Skin of body (tissue), 2 donors: ENCODE results near the gene NEMP1. TPM values are rescaled to one million over a fixed set of nuclear protein-coding genes. Genes with fewer than 3 reads are reported as not detected.
"Not testable (repeated sequence)": the region's sequence is repeated elsewhere in the genome, so short reads cannot be mapped to it uniquely, and the experiment has no call there.

Experiments
- DNase-seq: peaks from one replicate; lab custom pipeline; 2025; lab: John Stamatoyannopoulos, UW
- total RNA-seq: library from RNA; depleted of rRNA; stranded (reverse); fragments of >200 nt; gene quantifications from one replicate; pipeline ENCODE4 v1.2.3, GENCODE V29; 2014

Gene NEMP1
- total RNA-seq, 1 donor from 2014 or later = 12.5 TPM

DNA sequence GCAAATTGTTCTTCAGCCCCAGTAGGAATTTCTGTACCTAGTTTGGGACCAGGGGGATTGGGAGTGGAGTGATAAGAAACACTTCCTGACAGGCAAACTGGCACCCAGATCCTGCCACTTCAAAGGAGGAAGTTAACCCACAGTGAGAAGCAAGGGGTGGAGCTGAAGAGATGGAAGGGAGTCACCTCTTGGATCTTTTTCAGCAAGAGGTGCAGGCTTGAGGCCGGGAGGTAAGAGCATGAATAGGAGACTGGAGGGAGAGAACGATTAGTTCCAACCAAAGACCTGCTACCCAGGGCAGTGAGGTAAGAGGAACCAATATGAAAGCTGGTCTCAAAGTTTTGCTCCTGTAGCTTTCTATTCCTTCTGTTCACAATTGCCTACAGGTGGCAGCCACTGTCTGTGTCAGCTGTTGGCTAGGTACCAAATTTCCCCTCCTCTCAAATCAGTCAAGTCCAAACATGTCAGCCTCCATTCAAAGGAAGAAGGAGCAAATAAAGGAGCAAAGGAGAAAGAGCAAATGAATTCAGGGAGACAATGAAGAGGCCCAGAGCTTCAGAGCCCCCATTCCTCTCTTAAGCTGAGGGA is 47.4 kb downstream of the NEMP1 start:
- DNase-seq = no peak

DNA sequence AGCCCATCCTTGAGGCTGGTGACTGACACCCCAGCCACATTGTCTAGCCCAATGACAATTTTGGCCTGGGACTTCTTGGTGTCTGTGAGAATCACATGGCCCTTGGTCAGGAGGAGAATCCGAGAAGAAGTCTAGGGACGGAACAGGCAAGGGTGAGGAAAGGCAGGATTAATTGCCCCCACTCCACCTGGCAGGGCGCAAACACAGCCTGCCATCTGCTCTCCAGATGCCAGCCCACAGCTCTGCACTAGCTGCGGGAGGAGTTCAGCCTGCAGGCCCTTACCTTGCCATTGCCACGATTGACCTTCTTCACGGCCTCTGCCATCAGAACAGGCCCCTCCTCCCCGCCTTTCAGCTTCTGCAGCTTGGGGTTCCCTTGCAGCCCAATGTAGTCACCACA is 49.1 kb downstream of the NEMP1 start:
- no peak for DNase-seq

- no peak for DNase-seq
Measured at GRCh38 chr12:57027805-57028153, 50.8 kb downstream of the NEMP1 start.

DNA sequence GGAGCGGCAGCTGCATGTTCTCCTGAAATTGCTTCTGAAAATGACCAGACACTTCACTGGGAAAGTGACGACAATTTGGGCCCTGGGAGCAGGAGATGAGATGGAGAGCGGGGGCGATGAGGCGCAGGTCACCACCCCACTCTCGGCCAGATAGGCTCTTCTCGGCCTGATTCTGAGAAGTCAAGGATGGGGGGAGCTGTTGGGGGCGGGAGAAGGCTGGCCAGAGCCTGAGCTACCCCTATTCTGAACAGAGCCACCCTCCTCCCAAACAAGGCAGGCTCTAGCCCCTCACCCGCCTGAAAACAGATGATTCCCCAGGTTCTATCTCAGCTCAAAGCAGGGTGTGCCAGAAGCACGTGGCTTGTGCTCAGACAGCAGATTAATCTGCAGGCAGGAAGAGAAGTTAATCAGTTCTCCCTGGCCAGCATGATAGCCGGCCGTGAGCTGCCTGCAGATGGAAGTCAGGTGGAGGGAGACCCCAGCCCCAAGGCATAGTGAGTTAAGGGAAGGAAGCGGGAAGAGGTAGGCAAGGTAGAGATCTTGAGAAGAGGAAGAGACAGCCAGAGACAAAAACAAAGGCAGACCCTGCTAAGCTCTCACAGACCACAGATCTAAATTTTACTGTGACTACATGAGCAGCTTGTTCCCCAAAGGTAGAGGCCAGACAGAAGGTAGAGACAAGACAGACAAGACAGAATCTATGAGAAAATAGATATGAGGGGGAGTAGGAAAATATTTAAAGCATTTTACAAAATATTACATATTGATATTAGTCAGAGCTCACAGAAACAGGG is 51.4 kb downstream of the NEMP1 start:
- DNase-seq = no peak

DNA sequence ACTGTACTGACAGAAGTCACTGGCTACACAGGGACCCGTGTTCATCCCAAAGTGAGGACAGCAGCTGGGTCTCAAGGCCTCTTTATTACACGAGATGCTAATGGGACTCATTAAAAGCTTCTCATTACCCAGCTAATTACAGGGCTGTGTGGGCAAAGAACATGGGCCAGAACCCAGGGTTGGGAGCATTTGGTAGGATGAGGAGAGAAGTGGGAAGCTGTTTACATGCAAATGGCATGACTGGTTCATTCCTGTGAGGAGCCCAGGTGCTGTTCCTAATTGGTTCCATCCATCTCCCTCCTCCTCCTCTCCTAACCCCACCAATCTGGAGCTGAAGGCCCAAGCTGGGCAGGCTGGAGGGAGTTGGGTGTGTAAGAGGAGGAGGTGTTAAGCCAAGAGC is 53.4 kb downstream of the NEMP1 start:
- no peak for DNase-seq

GRCh38 chr12:57022324-57022723 is 56.3 kb downstream of the NEMP1 start:
- DNase-seq = not testable (repeated sequence)

- no peak for DNase-seq
Measured at GRCh38 chr12:57019983-57020719, 58.4 kb downstream of the NEMP1 start.

DNA sequence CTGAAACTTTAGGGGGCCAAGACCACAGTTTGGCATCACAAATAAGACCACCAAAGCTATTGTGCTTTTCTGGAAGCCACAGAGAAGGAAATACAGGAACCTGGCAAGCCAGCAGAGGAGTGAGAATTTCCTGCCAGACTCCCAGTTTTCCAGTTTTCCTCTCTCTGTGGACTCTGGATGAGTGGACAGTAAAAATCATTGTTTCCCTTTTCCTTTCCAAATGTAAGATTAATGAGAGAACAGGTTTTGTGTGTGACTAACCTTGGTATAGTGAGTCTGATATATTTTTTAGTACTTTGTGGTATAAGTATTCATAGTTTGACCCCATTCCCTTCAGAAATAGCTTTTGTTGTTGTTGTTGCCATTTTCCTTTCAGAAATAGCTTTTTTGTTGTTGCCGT is 59.7 kb downstream of the NEMP1 start:
- DNase-seq = no peak

GRCh38 chr12:57018353-57018752 is 60.2 kb downstream of the NEMP1 start:
- not testable (repeated sequence) for DNase-seq

GRCh38 chr12:57016348-57016747 is 62.2 kb downstream of the NEMP1 start, which contains the start of gene TAC3:
Gene TAC3, minus strand, starts transcription at chr12:57016529. Its CDS starts 732 bp downstream, at chr12:57015797.
- DNase-seq = no peak

GRCh38 chr12:57012600-57013465 is 65.8 kb downstream of the NEMP1 start:
- DNase-seq = no peak

- DNase-seq = no peak
Measured at GRCh38 chr12:57011438-57012424, 66.9 kb downstream of the NEMP1 start.

GRCh38 chr12:57010627-57011247 is 67.9 kb downstream of the NEMP1 start:
- DNase-seq = no peak

DNA sequence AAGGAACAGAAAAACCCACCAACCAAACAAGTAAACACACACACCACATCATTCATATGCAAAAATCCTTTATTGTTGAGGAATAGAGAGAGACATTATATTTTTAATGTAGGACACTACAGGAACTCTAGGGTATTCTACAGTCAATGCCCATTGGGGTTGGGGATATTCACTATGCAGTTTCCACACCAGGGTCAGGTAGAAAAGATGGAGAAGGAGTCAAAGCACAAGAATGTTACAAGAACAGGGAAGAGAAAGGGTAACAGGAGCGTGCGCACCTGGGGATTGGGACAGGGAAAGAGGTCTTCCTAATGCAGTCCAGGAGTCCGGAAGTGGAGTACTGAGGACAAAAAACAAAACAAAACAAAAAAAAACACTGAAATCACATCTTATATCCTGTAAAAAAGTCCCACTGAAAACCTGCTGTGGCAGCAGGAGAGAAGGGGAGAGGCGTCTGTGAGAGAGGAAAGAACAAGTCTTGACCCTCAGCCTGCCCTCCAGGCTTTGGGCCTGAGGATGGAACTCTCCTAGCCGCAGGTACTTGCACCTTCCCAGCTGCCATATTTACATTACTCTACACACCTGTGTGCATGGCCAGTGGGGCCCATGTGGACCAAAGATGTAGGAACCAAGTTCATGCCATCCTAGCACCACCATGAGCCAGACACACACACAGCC is 68.5 kb downstream of the NEMP1 start:
- no peak for DNase-seq

DNA sequence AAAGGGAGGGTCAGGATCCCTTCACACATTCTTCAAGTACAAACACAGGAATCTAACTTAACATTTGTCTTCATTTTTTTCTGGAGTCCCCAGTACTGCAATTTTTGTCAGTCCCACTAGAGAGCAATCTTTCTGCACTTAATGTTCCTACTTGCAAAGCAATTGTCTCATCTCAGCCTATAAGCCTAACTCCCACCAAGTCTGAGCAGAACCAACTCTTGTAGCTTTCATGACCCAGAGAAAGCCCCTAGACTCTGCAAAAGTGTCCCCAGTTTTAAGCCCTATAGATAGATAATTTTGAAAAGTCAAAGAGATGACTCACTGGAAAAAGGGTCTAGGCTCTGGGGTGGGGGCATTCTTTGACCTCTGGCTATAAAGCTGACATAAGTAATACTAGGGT is 70.4 kb downstream of the NEMP1 start:
- peak; percentile 56 for DNase-seq

- DNase-seq = no peak
Measured at GRCh38 chr12:57006809-57007475, 71.6 kb downstream of the NEMP1 start.

GRCh38 chr12:57005980-57006808 is 72.4 kb downstream of the NEMP1 start, which contains the start of gene ZBTB39:
Gene ZBTB39, minus strand, starts transcription at chr12:57006546. Its CDS starts 1,629 bp downstream, at chr12:57004917.
- DNase-seq = no peak
